GM19328 (cell line): Measurements from ENCODE around the gene GINS2.

ENCODE experiments used
- ATAC-seq: cut with Tn5 transposase; IDR thresholded peaks from one replicate; pipeline ENCODE4 v1.9.1; 2021; ENCODE audit warnings: mild to moderate bottlenecking, moderate library complexity; ENCODE audit not compliant: unreplicated experiment

GINS2 gene

DNA sequence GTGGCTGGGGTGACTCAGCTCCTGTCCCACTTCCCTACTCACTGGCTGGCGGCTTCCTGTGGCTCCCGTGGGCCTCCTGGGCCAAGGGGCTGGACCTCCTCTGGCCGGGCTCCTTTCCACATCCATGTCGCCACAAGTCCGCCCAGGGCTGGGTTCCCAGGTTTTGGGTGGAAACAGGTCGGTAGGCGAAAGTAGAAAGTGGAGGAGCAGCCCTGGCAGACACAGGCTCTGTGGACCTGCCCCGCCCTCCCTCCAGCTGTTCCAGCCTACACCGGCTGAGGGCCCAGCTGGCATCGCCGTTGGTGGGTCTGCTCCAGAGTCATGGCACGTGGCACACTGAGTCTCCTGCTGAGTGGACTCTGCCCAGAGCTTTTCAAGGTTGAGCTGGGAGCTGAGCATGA is 47.0 kb downstream of the GINS2 start:
- ATAC-seq, result no peak

DNA sequence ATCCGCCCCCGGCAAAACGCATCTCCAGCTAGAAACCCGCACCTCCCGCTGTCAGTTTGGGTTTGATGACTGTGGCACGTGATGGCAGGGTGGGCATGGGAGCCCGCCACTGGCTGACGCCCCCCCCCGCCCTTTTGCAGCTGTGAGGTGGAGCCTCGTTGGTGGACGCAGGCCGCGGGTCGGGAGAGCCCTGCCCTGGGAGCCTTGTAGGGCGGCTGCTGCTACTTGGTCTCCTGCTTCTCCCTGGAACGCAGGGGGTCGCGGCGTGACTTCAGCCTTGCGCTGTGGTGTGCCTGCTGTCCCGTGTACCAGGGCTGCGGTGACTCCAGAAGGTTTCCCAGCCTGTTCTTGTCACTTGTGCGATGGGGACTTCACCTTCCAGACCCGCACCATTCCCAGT is 47.4 kb downstream of the GINS2 start:
- ATAC-seq, result no peak

DNA sequence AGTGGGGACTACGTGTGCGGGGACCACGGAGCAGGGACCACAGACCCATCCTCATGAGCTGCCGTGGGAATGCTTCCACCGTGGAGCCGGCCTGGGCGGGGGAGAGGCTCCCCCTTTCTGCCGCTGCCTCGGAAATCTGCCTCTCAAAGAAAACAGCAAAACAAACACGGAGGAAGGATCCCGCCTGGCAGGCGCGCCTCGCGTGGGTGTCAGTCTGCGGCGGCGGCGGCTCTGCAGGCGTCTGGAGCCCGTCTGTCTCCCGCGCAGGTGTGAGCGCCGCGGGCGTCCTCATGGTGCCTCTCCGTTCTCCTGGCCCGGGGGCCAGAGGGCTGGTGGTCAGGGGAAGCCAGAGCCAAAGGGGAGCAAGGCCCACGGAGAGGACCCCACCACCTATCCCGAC is 48.2 kb downstream of the GINS2 start:
- ATAC-seq, result no peak

DNA sequence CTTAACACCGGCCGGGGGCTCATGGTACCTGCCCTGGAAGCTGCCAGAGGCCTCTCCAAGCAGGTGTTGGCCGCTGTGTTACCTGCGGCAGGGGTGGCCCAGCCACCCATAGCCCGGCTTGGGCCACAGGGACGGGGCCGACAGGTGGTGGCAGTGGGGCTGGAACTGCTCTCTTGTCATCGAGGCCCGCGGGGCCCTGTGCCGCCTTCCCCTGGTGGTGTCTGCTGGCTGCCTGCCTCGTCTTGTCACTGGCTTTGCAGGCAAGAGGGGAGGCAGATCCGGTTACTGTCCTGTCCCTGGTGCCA is 48.5 kb downstream of the GINS2 start:
- no peak for ATAC-seq

DNA sequence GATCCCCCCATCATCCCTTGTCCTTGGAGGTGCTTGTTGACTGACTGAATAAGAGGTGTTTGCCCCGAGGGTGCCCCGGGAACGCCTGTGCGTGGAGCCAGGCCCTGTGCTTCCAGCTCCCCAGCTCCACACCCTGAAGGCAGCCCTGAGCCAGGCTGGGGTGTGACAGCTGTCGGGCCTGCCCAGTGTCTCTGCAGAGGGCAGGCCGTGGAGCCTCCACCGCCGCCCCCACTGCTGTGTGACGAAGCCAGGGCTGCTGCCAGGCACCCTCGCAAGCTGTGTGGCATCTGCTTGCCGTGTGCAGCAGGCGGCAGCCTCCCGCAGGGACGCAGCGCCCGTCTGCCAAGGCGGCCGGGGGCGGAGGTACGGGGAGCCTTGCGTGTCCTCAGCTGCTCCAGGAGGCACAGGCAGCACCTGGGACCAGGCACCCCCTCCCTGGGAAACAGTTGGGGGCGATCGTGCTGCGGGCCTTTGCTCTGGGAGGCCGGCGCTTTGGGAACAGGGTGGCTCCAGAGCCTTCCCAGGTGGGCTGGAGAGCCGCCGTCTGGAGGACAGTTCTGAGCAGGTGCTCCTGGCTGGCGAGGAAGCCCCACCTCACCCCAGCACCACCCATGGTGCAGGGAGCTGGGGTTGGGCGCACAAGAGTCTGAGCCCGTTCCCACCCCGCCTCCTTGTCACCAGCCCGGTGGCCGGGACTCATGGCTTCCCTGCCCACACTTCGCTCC is 49.1 kb downstream of the GINS2 start:
- no peak for ATAC-seq

DNA sequence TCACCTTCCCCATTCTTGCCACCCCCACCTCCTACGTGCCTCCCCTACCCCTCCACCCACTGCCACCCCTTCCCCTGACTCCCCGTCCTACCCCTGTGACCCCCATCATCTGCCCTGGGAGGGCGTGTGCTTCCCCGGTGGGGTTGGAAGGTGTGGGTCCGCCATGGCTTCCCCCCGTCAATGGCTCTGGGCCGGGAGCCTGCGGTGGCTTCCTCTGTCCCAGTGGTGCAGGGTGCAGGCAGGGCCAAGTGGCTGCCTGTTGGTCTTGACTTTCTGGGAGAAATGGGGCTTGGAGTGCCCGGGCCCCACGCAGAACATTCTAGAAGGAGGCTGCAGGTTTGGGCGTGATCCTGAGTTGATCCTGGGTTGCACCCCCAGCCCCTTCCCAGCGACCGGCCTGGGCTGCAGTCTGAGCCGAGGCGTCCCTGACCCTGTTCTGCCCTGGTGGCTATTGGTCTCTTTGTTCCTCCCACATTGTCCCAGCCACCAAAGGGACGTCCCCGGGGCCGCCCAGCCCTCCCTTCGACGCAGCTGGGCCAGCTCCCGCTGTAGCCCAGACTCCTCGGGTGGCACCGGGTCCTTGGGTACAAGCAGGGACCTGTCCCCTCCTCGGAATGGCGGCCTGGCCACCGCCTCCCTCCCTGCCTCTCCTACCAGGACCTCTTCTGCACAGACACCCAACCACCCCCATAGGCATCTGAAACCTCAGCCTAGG is 49.9 kb downstream of the GINS2 start:
- no peak for ATAC-seq

DNA sequence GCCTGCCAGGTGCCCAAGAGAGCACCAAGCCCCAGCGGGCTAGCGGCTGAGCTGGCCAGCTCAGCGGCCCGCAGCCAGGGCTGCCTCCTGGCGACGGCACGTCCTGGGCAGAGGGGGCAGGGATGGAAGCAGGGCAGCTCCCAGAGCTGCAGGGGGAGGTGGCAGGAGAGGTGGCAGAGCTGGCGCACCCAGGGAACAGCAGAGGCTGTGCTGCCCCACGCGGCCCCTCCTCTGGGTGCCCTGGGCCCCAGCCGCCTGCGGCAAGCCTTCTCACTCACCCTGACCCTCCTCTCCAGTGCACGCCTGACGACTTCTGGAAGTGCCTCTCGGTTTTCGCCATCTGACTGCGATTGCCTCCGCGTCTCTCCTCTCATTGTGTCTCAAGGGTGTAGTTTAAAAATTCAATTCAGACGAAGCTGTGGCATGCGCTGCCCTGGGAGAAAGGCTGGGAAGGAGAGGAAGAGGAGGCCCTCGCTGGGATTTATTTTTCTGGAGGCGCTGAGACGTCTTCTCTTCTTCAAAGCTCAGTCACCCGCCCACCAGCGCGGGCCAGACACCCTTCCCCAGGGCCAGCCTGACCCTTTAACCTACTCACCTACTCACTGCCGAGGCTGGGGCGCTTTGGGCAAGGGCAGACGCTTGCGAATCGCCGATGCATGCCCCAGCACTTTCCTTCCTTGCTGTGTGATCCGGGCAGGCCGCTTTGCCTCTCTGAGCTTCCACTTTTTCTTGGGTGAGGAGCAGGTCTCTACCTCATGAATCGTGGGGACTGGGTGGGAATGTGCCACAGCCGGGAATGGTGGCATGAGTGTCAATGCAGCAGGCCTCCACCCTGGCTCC is 50.7 kb downstream of the GINS2 start:
- ATAC-seq, result no peak

DNA sequence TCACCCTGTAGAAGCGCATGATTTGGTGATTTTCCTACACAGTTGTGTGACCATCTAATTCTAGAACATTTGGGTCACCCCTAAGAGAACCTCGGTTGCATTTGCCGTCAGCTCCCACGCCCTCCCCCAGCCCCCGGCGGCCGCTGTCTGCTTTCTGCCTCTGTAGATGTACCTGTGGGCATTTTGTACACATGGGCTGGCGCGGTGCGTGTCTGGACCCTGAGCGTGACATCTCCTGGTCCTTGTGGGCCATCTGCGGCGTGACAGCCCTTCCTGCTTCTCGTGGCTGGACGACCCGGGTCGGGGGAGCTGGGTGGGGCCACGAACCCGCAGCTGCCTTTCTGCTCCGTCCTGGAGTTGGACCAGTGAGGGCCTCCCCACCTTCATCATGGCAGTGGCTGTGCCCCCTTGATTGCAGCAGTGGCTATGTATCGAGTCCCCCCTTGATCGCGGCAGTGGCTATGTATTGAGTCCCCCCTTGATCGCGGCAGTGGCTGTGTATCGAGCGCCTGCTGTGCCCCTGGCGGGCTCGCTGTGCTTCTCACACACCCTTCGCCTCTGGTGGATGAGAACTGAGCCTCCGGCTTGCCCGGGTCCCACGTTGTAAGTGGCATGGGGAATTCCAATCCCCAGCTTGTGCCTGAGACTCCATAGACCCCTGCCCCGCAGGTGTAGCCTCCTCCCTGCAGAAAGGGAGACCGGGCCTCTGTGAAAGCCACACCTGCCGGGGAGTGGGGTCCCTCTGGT is 51.5 kb downstream of the GINS2 start:
- no peak for ATAC-seq

DNA sequence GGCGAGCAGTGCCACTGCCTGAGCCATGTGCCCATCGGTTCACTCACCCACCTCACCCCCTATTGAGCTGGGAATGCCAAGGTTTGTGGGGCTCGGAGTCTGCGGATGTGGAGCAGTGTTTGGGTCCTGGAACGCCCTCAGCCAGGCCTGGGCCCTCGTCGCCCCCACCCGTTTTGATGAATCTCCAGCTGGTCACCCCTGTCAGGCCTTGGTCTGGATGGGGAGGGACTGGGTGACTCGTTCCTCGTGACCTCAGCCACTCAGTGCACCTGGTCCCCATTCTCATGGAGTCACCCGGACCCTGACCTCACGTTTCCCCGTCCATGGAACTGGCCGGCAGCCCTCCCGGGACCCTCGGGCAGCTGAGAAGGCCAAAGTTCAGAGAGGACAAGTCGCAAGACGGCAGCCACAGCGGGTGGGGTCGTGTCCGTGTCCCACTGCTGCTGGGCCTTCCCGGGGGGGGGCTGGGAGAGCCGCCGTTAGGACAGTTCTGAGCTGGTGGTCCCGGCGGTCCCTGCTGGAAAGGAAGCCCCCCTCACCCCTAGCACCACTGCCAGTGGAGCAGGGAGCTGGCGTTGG is 52.4 kb downstream of the GINS2 start:
- no peak for ATAC-seq

DNA sequence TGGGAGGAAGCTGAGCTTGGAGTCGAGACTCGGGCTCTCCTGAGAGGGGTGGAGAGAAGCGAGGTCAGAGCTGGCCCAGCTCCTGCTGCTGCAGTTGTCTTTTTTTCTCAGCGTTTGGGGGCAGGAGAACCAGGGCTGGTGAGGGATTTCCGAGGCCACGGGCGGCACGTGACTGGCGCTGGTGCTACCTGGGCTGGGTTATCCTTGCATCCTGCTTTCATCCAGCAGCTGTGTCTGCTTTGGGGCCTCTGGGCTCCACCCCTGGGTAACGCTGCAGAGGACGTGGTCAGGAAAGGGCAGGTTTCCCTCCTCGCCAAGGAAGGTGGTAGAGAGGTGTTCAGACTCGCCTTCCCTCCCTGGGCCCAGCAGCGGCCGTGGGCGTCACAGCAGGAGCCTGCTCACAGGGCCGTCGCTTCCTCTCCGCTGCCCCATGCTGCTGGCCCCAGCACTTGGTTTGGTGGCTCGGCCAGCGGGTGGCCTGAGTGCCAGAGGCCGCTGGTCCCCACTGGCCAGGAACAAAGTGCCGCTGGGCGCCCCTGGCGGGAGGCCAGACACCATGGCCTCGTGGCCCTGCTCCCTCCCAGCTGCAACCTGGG is 53.1 kb downstream of the GINS2 start:
- ATAC-seq, result no peak

DNA sequence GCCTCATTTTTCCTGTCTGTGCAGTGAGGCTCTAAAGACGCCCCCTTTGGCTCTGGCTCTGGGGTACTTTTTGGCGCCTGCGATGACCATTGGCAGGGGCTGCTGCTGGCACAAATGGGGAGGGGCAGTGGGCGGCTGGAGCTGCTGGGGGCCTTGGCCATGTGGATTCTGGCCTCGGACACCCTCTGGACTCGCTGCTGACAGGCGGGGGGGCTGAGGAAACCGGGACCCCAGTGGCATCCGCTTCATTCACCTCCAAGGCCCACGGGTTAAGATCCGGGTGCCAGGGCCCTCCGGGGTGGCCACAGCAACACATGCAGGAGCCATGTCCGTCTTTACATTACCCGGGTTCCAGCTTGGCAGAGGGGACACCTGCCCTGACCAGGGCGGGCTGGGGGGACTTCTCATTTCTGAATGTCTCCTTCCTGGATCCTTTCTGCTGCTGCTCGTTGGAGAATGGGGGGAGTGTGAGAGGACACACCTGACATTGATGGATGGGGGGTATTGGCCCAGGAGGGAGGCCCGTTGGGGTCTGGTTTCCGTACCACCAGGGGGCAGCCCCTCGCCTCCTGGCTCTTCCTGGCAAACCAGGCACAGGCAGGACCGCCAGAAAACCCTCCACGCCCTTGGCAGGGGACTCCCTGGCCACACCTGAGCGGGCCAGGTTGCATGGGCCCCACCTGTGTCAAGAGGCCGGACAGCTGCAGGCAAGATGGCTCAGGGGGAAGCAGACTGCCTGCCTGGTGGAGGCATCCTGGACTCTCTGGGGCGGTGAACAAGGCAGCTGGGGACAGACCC is 53.8 kb downstream of the GINS2 start:
- ATAC-seq, result no peak

DNA sequence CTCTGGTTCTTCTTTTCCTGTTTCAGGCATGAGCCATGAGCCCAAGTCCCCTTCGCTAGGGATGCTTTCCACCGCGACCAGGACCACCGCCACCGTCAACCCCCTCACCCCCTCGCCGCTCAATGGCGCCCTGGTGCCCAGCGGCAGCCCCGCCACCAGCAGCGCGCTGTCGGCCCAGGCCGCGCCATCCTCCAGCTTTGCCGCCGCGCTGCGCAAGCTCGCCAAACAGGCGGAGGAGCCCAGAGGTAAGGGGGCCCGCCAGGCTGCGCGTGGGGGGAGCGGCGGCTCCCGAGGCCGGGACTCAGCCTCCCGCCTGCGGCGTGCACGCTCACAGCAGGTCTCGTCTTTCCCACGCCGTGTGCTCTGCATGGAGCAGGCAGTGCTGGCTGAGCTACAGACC is 54.9 kb downstream of the GINS2 start:
- ATAC-seq, result no peak

DNA sequence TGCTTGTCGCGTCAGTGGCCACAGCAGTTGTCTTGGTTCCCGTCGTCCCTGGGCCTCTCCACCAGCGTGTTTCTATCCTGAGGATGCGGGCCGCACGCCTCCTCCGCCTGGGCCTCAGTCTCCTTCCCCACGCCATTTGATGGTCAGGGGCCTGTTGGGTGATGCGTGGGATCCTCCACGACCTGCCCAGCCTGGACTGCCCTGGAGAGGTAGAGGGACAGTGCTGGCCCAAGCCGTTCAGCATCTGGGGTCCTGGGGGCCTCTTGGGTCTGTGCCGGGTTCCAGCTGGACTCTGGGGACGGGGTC is 55.4 kb downstream of the GINS2 start:
- no peak for ATAC-seq

DNA sequence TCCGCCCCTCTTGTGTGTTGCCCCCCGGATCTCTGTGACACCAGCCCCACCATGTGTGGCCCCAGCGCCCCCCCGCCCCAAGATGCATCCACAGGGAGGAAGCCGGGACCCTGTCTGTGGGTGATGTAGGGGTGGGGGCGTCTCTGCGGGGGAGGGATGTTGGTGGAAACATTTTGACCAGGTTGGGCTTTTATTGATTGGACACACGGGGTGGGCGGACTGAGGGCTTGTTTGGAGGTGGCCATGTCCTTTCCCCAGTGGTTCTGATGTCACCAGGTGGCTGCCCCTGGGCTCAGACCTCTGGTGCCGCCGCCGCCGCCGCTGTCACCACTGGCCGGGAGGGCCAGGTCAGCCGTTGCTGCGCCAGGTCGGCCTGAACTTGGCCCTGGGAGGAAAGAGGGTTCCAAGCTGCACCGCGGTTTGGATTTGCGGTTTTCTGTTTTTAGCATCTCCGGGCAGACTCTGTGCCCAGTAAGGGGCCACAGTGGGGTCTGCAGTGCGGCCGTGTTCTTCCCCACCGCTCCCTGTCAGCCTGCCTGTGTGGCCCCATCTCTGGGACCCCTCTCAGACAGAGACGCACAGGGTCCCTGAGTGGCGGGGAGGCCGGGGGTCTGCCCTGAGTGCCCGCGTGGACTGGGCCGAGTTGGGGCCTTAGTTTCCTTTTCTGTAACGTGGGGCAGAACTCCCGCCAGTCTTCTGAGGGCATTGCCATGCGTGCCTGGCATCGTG is 55.9 kb downstream of the GINS2 start:
- ATAC-seq, result no peak

DNA sequence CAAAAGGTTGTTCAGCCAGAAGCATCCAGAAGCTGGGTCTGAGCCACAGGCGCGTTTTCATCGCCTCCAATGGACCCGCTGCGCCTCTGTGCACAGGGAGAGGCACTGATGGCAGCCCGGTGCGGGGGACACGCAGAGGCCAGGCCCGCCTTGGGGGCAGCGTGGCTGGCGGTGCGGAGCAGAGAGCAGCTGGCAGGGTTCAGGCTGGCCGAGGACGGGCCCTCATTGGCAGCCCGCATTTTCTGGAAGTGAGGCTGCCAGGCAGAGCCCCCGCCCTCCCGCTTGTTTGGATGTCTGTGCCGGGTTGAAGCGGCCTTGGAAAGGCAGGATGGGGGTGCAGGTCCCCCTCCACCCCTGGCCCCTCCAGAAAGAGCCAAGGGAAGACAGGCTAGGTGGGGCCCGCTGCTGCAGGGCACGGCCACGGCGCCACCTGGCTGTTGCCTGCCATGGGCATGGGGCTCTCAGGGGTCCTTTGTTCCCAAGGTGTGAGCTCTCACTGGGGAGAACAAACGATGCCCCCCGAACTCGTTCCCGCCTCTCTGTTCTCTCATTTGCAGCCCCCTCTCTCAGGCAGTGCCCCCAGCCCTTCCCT is 56.9 kb downstream of the GINS2 start:
- ATAC-seq, result no peak

DNA sequence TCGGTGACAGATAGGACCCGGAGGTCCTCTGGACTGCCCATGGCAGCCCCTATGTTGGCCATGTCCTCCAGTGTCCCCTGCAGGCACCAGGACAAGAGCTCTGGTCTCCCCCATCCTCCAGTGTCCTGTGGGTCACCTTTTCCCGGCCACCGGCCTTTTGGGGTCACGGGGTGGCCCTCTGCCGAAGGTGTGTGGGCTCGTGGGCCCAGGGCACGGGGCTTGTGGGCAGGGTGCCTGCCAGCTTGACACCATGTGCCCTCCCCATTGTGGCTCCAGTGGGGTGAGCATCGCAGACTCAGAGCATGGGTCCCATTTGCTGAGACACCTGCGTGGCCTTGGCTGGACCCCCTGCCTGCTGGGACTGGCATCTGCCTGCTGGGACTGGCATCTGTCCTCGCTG is 57.5 kb downstream of the GINS2 start:
- no peak for ATAC-seq

DNA sequence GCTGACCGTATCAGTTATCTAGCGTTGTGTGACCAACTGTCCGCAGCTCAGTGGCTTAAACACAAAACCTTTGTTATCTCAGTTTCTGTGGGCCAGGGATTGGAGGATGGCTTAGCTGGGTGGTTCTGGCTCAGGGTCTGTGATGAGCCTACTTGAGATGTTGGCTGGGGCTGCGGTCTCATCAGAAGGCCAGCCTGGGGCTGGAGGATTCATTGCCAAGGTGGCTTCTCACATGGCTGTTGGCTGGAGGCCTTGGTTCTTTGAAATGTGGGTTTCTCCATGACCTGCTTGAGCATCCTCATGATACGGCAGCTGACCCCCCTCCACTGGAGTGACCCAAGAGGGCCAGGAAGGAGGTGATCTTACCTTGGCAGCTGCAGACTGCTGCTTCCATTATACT is 58.9 kb downstream of the GINS2 start:
- no peak for ATAC-seq

DNA sequence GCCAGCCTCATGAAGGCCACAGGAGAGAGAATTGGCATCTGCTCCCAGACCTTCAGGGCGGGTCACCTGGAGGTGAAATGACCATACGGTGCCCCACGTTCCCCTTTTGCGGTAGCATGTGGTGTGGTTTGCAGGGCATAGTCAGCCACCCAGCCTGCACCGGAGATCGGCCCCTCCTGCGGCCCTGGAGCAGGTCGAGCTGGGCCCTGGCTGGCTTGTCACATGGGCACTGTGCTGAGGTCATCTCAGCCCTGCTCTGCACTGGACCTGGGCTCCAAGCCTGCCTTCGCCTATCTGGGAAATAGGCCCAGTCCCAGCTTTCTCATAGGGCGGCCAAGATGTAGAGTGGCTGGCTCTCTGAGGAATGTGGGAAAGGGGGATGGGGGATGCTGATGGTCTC is 59.4 kb downstream of the GINS2 start:
- ATAC-seq, result no peak

DNA sequence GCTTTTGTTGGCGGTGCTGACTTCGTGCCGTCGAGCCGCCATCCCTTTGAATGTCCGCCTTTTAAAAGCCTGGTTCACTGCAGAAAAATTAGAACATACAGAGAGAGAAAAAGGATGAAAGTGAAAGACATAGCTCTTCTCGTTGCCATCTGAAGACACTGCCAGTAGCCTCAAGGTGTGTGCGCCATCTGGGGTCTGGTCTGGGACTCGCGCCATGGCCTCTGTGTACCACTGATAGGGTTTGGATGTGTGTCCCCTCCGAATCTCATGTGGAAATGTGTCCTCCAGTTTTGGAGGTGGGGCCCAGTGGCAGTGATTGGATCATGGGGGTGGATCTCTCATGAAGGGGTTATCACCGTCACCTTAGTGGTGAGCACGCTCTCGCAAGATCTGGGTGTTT is 60.1 kb downstream of the GINS2 start:
- no peak for ATAC-seq
